Panc1 (cell line): ENCODE measurements around the gene ATXN7L1. TPM values are rescaled to one million over a fixed set of nuclear protein-coding genes. Genes with fewer than 3 reads are reported as not detected.

Experiments used
- ATAC-seq: fragments of 200-7000 bp; cut with Tn5 transposase; 2 replicates; pipeline ENCODE4 v1.9.1; 2020; ENCODE audit warnings: mild to moderate bottlenecking, moderate library complexity
- BruUV-seq: library from RNA; stranded (reverse); fragments of 400-500 nt; replicated peaks from 2 replicates; lab custom pipeline; 2021; lab: Mats Ljungman, UMichigan
- CTCF ChIA-PET: fragments of 300-600 bp; sonication (Branson Sonifier 250); formaldehyde crosslinking; loops from one replicate; lab custom pipeline; 2022; ENCODE audit warnings: antibody characterized with exemption; lab: Charles Lee
- POLR2A ChIA-PET: fragments of 300-600 bp; sonication (Branson Sonifier 250); formaldehyde crosslinking; loops from one replicate; lab custom pipeline; 2022; ENCODE audit warnings: antibody characterized with exemption; lab: Charles Lee
- DNase-seq: peaks from one replicate; pipeline ENCODE4 v3.0.0-alpha.2; 2010; ENCODE audit warnings: low read depth, low spot score
- H3K27ac ChIP-seq: 2 replicates; pipeline ENCODE4 v1.5.1; 2011; ENCODE audit warnings: mild to moderate bottlenecking, low read length, inconsistent platforms
- H3K27me3 ChIP-seq: fragments of 200-500 bp; sonication (Bioruptor generic); 2 replicates; pipeline ENCODE4 v1.6.0; 2014; ENCODE audit warnings: low read length, inconsistent platforms; ENCODE audit not compliant: control insufficient read depth, insufficient read depth
- H3K36me3 ChIP-seq: fragments of 200-500 bp; sonication (Bioruptor generic); 2 replicates; pipeline ENCODE4 v1.5.1; 2014; ENCODE audit warnings: inconsistent platforms, mild to moderate bottlenecking, low read length, moderate library complexity; ENCODE audit not compliant: control insufficient read depth, insufficient read depth
- H3K4me1 ChIP-seq: 2 replicates; pipeline ENCODE4 v1.5.1; 2011; ENCODE audit warnings: inconsistent platforms, mild to moderate bottlenecking, low read length, moderate library complexity; ENCODE audit not compliant: control insufficient read depth, insufficient read depth
- H3K4me3 ChIP-seq, 2 experiments: 2 replicates each; pipeline ENCODE4 v1.5.1; 2011 to 2012; ENCODE audit warnings: low read depth in 2 of 2, low read length in 2 of 2, mild to moderate bottlenecking in 2 of 2, inconsistent platforms in 1 of 2, moderate library complexity in 1 of 2
- H3K9me3 ChIP-seq: fragments of 200-500 bp; sonication (Bioruptor generic); 2 replicates; pipeline ENCODE4 v1.5.1; 2014; ENCODE audit warnings: low read depth, mild to moderate bottlenecking, inconsistent platforms, low read length, moderate library complexity; ENCODE audit not compliant: control insufficient read depth, insufficient read depth
- CTCF ChIP-seq: fragments of 450-650 bp; IDR thresholded peaks from 2 replicates; pipeline ENCODE4 v1.5.1; 2017; ENCODE audit warnings: mild to moderate bottlenecking
- POLR2AphosphoS5 ChIP-seq: IDR thresholded peaks from 2 replicates; pipeline ENCODE4 v1.6.1; 2012; ENCODE audit warnings: mild to moderate bottlenecking, low read depth, low read length, moderate library complexity
- SIN3A ChIP-seq: IDR thresholded peaks from 2 replicates; pipeline ENCODE4 v1.6.1; 2012; ENCODE audit warnings: low read depth, mild to moderate bottlenecking, low read length, moderate library complexity, borderline replicate concordance; ENCODE audit not compliant: insufficient read depth
- TCF7L2 ChIP-seq: IDR thresholded peaks from 2 replicates; pipeline ENCODE4 v1.6.1; 2011; ENCODE audit warnings: mild to moderate bottlenecking, low read depth, low read length, inconsistent platforms
- in situ Hi-C: cut with HindIII; loops from 2 replicates; pipeline ENCODE4 v1.10.0; 2016; ENCODE audit warnings: low sequenced_read_pairs, low pct_unique_long_range_greater_than_20kb
- intact Hi-C: fragments of 100-400 bp; cut with micrococcal nuclease; formaldehyde crosslinking; loops from one replicate; pipeline ENCODE4 v1.10.0; 2022; ENCODE audit not compliant: unreplicated experiment
- total RNA-seq: library from RNA; stranded (reverse); gene quantifications from one replicate; pipeline ENCODE4 v1.2.1, GENCODE V29; 2021; ENCODE audit not compliant: unreplicated experiment
- TF ChIP-seq, protein P1 (sequence below), 2 experiments: IDR thresholded peaks; 2 replicates each; pipeline ENCODE4 v1.6.1; 2011 to 2012; ENCODE audit warnings: low read depth in 2 of 2, control low read depth in 1 of 2, low read length in 1 of 2, mild to moderate bottlenecking in 1 of 2, moderate library complexity in 1 of 2; ENCODE audit not compliant: insufficient read depth in 1 of 2

ATXN7L1 gene
- total RNA-seq, 1 experiment from 2014 or later = 10.8 TPM

DNA sequence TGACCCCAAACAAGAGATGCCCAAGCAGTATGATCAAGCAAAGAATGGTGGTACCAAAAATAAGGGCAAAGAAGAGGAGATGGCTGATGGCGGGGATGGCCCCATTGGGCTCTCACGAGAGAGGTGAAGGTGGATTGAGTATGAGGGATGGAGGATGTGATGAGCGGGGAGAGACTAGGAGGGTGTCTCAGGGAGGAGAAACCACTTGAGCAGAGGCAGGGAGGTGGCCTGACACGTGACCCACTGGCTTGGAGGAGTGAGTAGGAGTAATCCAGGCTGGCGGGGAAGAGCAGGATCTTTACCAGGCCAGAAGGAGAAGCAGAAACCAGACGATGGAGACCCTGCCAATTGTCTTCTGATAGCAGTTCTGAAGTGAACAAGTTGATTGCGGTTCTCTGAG lies 33.3 kb upstream of the ATXN7L1 start:
- no peak overlapping the region for H3K4me3 ChIP-seq
- ATAC-seq = no peak
- in situ Hi-C loops = no loop called here
- no peaks in the 10 kb centered on the region for H3K27me3 ChIP-seq
- H3K27ac ChIP-seq = no peak overlapping the region
- no peaks in the 10 kb centered on the region for H3K4me1 ChIP-seq
- H3K9me3 ChIP-seq = no peaks in the 10 kb centered on the region
- no TSS peak for BruUV-seq
- intact Hi-C loops = no loop called here
- H3K36me3 ChIP-seq = no peaks in the 10 kb centered on the region
- TF ChIP-seq CTCF (no peak), POLR2AphosphoS5 (no peak), SIN3A (no peak), TCF7L2 (no peak)
- TF ChIP-seq, protein P1, sequence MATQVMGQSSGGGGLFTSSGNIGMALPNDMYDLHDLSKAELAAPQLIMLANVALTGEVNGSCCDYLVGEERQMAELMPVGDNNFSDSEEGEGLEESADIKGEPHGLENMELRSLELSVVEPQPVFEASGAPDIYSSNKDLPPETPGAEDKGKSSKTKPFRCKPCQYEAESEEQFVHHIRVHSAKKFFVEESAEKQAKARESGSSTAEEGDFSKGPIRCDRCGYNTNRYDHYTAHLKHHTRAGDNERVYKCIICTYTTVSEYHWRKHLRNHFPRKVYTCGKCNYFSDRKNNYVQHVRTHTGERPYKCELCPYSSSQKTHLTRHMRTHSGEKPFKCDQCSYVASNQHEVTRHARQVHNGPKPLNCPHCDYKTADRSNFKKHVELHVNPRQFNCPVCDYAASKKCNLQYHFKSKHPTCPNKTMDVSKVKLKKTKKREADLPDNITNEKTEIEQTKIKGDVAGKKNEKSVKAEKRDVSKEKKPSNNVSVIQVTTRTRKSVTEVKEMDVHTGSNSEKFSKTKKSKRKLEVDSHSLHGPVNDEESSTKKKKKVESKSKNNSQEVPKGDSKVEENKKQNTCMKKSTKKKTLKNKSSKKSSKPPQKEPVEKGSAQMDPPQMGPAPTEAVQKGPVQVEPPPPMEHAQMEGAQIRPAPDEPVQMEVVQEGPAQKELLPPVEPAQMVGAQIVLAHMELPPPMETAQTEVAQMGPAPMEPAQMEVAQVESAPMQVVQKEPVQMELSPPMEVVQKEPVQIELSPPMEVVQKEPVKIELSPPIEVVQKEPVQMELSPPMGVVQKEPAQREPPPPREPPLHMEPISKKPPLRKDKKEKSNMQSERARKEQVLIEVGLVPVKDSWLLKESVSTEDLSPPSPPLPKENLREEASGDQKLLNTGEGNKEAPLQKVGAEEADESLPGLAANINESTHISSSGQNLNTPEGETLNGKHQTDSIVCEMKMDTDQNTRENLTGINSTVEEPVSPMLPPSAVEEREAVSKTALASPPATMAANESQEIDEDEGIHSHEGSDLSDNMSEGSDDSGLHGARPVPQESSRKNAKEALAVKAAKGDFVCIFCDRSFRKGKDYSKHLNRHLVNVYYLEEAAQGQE (IDR thresholded peaks at IDR 0.05; ENCODE audit: insufficient read depth in 1 of 2, low read depth in 2 of 2, low read length in 1 of 2) = no peak
- no peak for DNase-seq
- CTCF ChIA-PET = no interaction called here
- POLR2A ChIA-PET = no interaction called here

DNA sequence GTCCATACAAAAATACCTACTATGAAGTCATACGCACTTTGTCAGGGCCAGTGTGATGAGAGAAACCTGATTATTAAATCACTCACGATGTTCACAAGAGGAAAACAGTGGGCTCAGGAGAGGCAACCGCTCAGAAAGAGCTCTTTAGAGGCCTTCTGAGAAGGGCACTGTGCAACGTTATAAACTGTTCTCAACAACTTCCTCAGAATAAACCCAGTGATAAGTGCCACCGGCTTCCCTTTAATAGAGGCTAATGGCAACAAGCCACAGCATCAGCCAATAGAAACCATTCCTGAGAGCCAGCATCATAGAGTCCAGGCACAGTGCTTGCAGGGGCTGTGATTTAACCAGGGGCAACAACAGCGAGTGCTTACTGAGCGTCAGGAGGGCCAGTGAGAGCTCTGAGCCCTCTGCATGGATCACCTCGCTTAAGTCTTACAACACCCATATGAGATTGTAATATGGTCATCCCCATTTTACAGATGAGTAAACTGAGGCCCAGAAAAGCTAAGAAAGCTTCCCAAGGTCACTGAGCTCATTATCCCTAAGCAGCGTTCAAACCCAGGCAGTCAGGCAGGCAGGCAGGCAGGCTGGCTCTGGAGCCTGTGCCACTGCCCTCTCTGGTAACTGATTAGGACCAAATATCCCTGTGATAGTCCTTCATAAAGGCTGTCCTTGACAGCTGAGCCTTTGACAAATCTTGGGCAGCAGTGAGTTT lies 30.9 kb upstream of the ATXN7L1 start:
- no peak for TF ChIP-seq POLR2AphosphoS5
- no peak for TF ChIP-seq SIN3A
- TF ChIP-seq, protein P1 (IDR thresholded peaks at IDR 0.05; ENCODE audit: insufficient read depth in 1 of 2, low read depth in 2 of 2, low read length in 1 of 2) = no peak
- TF ChIP-seq TCF7L2 = no peak
- no peak for TF ChIP-seq CTCF
- H3K36me3 ChIP-seq = no peaks in the 10 kb centered on the region
- in situ Hi-C loops (no loop called here), intact Hi-C loops (no loop called here)
- CTCF ChIA-PET = no interaction called here
- ATAC-seq = no peak; the same call in 1 of the 2 replicates
- H3K4me3 ChIP-seq = no peak overlapping the region
- BruUV-seq = no TSS peak
- POLR2A ChIA-PET = no interaction called here
- no peaks in the 10 kb centered on the region for H3K4me1 ChIP-seq
- H3K27me3 ChIP-seq = no peaks in the 10 kb centered on the region
- H3K27ac ChIP-seq = no peak overlapping the region
- DNase-seq = no peak
- no peaks in the 10 kb centered on the region for H3K9me3 ChIP-seq
